Ectodermal cell (in vitro differentiated cells): ENCODE data around the gene RAB37.

Experiments used
- H3K27ac ChIP-seq: 2 replicates; pipeline ENCODE4 v1.7.0; 2013; ENCODE audit warnings: mild to moderate bottlenecking, low read depth, low read length; ENCODE audit not compliant: insufficient read depth, poor library complexity, severe bottlenecking
- H3K27me3 ChIP-seq: 2 replicates; pipeline ENCODE4 v1.7.0; 2013; ENCODE audit warnings: mild to moderate bottlenecking, low read length; ENCODE audit not compliant: insufficient read depth, control insufficient read depth, poor library complexity, severe bottlenecking
- H3K36me3 ChIP-seq: one replicate; pipeline ENCODE4 v1.7.0; 2013; ENCODE audit warnings: low read length; ENCODE audit not compliant: control insufficient read depth, insufficient read depth
- H3K4me1 ChIP-seq: one replicate; pipeline ENCODE4 v1.7.0; 2013; ENCODE audit warnings: low read length; ENCODE audit not compliant: control insufficient read depth, insufficient read depth
- H3K4me3 ChIP-seq: 2 replicates; pipeline ENCODE4 v1.7.0; 2013; ENCODE audit warnings: low read depth, low read length, control low read depth; ENCODE audit not compliant: insufficient read depth
- H3K9me3 ChIP-seq: 2 replicates; pipeline ENCODE4 v1.7.0; 2013; ENCODE audit warnings: mild to moderate bottlenecking, low read length, moderate library complexity; ENCODE audit not compliant: control insufficient read depth
- whole genome bisulfite sequencing, 2 experiments: methylation state at CpG; one replicate each; pipeline ENCODE4 v1.1.7; 2013; ENCODE audit warnings: missing lambda C conversion rate in 2 of 2; 5-methylcytosine and 5-hydroxymethylcytosine counted together

Gene RAB37

DNA sequence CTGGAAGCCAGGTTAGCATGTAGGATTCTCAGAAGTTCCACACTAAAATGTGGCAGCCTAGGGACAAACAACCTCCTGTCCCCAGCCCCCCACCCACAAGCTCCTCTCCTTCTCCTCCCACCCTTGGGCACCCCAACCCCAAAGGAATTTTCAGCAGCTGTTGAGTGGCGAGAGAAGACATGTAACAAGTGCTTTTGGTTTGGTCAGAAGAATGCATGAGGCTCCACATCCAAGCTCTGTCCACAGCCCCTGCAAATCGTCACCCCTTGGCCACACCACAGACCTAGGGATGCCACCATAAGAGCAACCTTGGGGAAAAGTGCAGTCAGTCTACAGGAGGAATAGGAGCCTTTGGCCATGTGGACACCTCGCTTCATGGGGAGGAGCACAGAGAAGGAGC is 11.9 kb upstream of the RAB37 start:
- no peak overlapping the region for H3K27ac ChIP-seq
- H3K27me3 ChIP-seq: no peaks in the 10 kb centered on the region
- 91 to 92% methylated on average over 3 of the region's 3 CpGs for WGBS, 2 experiments
- no peaks in the 10 kb centered on the region for H3K9me3 ChIP-seq
- no peaks in the 10 kb centered on the region for H3K4me1 ChIP-seq
- H3K4me3 ChIP-seq: no peak overlapping the region
- H3K36me3 ChIP-seq: no peaks in the 10 kb centered on the region

DNA sequence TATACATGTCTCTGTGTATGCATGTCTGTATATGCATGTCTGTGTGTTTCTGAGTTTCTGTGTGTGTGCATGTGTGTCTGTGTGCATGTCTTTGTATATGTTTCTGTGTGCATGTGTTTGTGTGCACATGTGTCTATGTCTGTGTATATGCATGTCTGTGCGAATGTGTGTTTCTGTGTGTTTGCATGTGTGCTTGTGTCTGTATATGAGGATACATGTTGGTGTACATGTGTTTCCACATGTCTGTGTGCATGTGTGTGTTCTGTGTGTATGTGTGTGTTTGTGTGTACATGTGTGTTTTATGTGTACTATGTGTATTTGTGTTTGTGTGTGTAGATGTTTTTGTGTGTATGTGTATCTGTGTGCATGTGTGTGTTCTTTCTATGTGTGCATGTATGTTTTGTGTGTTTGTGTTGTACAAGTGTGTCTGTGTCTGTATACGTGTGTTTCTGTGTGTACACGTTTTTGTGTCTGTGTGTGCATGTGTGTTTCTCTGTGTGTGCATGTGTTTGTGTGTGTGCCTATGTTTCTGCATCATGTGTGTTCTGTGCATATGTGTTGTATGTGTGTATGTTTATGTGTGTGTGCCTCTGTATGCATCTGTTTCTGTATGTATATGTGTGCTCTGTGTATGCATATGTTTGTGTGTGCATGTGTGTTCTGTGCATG is 8.9 kb upstream of the RAB37 start:
- H3K27me3 ChIP-seq: no peaks in the 10 kb centered on the region
- 92 to 93% methylated on average over 3 of the region's 3 CpGs for WGBS, 2 experiments
- no peaks in the 10 kb centered on the region for H3K9me3 ChIP-seq
- H3K4me3 ChIP-seq: no peak overlapping the region
- H3K4me1 ChIP-seq: no peaks in the 10 kb centered on the region
- H3K27ac ChIP-seq: no peak overlapping the region
- no peaks in the 10 kb centered on the region for H3K36me3 ChIP-seq

DNA sequence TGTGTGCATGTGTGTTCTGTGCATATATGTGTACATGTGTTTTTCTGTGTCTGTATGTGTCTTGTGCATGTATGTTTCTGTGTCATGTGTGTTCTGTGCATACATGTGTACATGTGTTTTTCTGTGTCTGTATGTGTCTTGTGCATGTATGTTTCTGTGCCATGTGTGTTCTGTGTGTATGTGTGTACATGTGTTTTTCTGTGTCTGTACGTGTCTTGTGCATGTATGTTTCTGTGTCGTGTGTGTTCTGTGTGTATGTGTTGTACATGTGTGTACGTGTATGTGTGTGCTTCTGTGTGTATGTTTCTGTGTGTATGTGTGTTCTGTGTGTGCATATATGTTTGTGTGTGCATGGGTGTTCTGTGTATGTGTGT is 8.4 kb upstream of the RAB37 start:
- Histone ChIP-seq H3K36me3 (no peaks in the 10 kb centered on the region), H3K4me3 (no peak overlapping the region), H3K9me3 (no peaks in the 10 kb centered on the region), H3K27me3 (peaks cover 3% of the 10 kb centered on the region), H3K27ac (no peak overlapping the region), H3K4me1 (no peaks in the 10 kb centered on the region)
- 85 to 91% methylated on average over 3 of the region's 3 CpGs for WGBS, 2 experiments

DNA sequence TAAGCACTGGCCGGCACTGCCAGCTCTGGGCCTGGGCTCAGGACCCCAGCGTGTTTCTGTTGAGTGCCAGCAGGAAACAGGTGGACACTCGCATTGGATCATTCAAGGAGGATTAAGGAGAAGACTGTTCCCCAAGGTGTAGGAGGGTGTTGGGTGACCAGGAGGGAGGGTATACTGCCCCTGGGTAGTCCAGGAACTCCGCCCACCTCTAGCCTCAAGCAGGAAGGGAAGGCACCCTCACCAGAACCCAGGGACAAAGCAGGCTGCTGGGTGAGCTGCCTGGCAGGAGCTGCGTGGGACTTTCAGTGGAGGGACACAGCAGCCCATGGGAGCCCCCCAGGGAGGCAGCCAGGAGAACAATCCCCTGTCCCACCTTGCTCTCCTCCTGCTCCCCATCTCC is 7.7 kb upstream of the RAB37 start:
- H3K4me1 ChIP-seq: no peaks in the 10 kb centered on the region
- H3K27me3 ChIP-seq: peaks cover 10% of the 10 kb centered on the region
- no peak overlapping the region for H3K27ac ChIP-seq
- WGBS, 2 experiments: 92% methylated on average over 5 of the region's 5 CpGs
- H3K4me3 ChIP-seq: no peak overlapping the region
- no peaks in the 10 kb centered on the region for H3K36me3 ChIP-seq
- H3K9me3 ChIP-seq: no peaks in the 10 kb centered on the region

DNA sequence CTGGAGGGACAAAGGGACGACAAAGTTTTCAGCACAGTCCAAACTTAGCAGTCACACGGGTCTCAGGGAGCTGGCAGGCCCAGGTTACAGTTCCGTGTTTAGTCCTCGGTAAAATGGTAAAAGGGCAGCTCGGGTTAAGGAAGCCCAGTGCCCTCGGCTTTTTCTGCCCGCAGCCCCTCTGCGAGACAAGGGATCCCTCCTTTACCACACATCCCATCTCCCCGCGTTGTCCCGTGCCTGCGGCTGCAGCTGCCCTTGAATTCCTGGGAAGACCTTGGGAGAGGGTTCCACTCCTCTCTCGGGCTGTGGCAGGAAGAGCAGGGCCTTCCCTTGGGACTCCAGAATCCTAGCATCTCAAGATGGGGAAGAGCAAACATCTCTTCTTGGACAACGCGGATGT is 7.2 kb upstream of the RAB37 start:
- Histone ChIP-seq H3K4me1 (no peaks in the 10 kb centered on the region), H3K9me3 (no peaks in the 10 kb centered on the region), H3K4me3 (no peak overlapping the region), H3K36me3 (no peaks in the 10 kb centered on the region), H3K27me3 (peaks cover 14% of the 10 kb centered on the region), H3K27ac (no peak overlapping the region)
- 92 to 94% methylated on average over 15 of the region's 15 CpGs for WGBS, 2 experiments

DNA sequence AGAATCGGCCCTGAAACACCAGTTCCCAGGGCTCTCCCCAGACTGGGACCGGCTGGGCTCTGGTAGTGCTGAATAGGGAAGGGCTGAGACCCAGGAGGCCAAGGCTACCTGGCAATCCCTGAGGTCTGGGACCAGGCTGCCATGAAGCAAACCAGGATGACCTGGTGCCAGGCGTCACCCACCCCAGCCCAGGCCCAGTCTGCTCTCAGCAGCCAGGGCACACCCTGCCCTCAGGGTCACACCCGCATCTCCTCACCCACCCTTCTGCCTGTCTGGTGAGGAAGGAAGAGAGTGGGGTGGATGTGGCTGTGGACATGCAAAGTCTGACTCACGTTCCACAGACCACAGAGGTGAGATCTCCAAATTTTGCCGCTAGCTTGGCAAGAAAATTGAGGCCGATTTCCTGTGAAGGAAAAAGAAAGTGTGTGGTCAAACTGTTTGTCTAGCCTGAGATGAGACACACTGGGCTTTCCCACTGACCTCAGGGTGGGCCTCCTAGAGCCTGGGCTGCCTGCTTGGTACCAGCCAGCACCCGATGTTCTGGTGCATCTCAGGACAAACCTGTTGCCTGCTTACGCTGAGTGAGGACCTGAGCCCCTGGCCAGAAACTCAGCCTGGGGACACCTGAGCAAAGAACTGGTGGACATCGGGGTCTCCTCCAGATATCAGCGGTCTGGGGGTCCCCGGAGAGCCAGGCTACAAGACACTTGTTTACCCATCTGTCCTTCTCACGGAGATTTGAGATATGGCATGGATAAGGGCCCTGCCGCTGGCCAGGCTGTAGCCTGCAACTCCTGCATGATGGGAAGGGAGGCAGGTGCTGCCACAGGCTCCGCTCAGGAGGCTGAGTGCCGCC is 6.3 kb upstream of the RAB37 start:
- H3K27ac ChIP-seq: no peak overlapping the region
- peaks cover 23% of the 10 kb centered on the region for H3K27me3 ChIP-seq
- H3K9me3 ChIP-seq: no peaks in the 10 kb centered on the region
- no peak overlapping the region for H3K4me3 ChIP-seq
- WGBS, 2 experiments: 91 to 92% methylated on average over 16 of the region's 16 CpGs
- no peaks in the 10 kb centered on the region for H3K36me3 ChIP-seq
- H3K4me1 ChIP-seq: no peaks in the 10 kb centered on the region

DNA sequence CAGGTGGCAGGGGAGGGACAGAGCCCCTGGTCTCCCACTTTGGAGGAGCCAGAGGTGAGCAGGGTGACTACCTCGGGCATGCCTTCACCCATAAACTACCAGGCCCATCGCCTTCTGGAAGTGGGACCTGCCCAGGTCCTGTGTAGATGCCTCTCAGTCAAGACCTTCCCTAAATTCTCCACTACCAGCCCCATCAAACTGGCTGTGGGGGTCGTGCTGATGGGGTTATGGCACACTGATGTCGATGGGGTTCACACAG is 5.8 kb upstream of the RAB37 start:
- Histone ChIP-seq H3K9me3 (no peaks in the 10 kb centered on the region), H3K36me3 (no peaks in the 10 kb centered on the region), H3K27ac (no peak overlapping the region), H3K4me1 (peaks cover 3% of the 10 kb centered on the region), H3K27me3 (peaks cover 28% of the 10 kb centered on the region), H3K4me3 (no peak overlapping the region)
- WGBS, 2 experiments: 85% methylated on average over 4 of the region's 4 CpGs

DNA sequence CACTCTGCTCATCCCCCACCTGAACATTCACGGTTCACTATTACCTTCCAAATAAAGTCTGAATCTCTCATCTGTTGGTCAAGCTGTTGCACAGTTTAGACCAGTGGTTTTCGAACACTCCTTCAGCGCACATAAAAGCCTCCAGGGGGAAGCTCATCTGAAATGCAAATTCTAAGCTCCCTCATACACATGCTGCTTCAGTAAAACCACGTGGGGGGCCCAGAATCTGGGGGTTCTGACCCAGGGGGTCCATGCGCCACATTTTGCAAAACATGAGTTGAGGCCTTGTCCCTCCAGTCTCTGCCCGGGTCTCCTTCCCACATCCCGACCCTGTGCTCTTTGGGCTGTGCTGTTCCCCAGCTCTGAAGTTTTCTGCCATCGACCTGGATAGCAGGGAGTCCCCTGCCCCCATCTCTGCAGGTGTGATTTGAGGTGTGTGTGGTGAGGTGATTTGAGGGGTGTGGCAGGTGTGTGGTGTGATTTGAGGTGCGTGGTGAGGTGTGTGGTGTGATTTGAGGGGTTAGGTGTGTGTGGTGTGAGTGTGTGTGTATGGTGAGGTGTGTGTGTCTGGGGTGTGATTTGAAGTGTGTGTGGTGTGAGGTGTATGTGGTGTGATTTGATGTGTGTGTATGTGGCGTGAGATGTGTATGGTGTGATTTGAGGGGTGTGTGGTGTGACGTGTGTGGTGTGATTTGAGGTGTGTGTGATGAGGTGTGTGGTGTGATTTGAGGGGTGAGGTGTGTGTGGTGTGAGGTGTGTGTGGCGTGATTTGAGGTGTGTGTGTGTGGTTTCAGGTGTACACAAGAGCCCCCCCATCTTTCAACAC is 4.8 kb upstream of the RAB37 start:
- H3K27ac ChIP-seq: no peak overlapping the region
- peaks cover 9% of the 10 kb centered on the region for H3K4me1 ChIP-seq
- 77% methylated on average over 12 of the region's 12 CpGs for WGBS, 2 experiments
- peaks cover 38% of the 10 kb centered on the region for H3K27me3 ChIP-seq
- no peak overlapping the region for H3K4me3 ChIP-seq
- no peaks in the 10 kb centered on the region for H3K9me3 ChIP-seq
- H3K36me3 ChIP-seq: no peaks in the 10 kb centered on the region

DNA sequence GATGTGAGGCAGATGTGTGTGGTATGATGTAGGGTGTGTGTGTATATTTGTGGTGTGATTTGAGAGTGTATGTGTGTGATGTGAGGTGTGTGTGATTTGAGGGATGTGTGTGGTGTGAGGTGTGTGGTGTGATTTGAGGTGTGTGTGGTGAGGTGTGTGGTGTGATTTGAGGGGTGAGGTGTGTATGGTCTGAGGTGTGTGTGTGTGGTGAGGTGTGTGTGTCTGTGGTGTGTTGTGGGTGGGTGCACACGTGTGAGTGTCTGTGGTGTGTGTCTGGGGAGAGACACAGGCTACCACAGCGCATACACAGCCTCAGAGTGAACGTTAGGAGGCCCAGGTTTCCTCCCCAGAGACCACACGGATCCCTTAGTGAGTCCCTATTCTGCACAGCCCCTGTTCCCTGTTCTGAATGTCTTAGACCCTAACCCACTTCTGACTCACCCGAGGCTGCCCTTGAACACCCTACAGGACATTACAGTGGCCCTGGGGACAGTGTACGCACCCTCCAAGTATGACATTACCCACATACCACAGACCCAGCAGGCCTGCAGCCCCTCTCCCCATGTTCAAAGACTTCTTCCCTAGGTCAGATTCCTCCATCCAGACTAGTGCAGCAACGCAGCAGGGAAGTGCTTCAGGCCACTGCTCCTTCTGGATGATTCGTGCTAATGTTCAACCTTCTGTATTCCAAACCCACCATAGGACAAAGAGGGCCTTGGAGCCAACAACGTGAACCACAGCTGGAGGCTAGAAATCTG is 3.5 kb upstream of the RAB37 start:
- peaks cover 19% of the 10 kb centered on the region for H3K4me1 ChIP-seq
- no peak overlapping the region for H3K4me3 ChIP-seq
- no peak overlapping the region for H3K27ac ChIP-seq
- WGBS, 2 experiments: 69 to 75% methylated on average over 9 of the region's 9 CpGs
- peaks cover 51% of the 10 kb centered on the region for H3K27me3 ChIP-seq
- no peaks in the 10 kb centered on the region for H3K36me3 ChIP-seq
- H3K9me3 ChIP-seq: no peaks in the 10 kb centered on the region

DNA sequence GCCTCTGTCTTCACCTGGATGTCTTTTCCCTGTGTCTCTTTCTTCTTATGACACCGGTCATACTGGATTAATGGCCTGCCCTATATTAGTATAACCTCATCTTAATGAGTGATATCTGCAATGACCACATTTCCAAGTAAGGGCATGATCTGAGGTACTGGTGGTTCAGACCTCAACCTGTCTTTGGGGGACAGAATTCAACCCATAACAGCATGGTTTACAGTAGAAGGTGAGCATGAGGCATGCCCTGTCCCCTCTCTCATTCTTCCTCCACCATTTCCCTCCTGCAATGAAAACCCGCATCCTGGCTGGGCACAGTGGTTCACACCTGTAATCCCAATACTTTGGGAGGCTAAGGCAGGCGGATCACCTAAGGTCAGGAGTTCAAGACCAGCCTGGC is 2.8 kb upstream of the RAB37 start:
- Histone ChIP-seq H3K4me3 (no peak overlapping the region), H3K27me3 (peaks cover 58% of the 10 kb centered on the region), H3K4me1 (peaks cover 21% of the 10 kb centered on the region), H3K36me3 (no peaks in the 10 kb centered on the region), H3K27ac (no peak overlapping the region), H3K9me3 (no peaks in the 10 kb centered on the region)
- 90 to 92% methylated on average over 3 of the region's 3 CpGs for WGBS, 2 experiments
